Stimulated activated CD4-positive, alpha-beta T cell treated with anti-CD3 and anti-CD28 coated beads, Interleukin-2, amount 100 ng/mL, for 24 hours (primary cell): Measurements from ENCODE around the gene MYBPH.

ENCODE experiments used
- DNase-seq, 2 donors: peaks; one replicate each; pipeline ENCODE4 v3.0.0-alpha.2; 2020

Gene MYBPH

GRCh38 chr1:203165101-203165799, 10.4 kb downstream of the MYBPH start:
- DNase-seq: no peak

DNA sequence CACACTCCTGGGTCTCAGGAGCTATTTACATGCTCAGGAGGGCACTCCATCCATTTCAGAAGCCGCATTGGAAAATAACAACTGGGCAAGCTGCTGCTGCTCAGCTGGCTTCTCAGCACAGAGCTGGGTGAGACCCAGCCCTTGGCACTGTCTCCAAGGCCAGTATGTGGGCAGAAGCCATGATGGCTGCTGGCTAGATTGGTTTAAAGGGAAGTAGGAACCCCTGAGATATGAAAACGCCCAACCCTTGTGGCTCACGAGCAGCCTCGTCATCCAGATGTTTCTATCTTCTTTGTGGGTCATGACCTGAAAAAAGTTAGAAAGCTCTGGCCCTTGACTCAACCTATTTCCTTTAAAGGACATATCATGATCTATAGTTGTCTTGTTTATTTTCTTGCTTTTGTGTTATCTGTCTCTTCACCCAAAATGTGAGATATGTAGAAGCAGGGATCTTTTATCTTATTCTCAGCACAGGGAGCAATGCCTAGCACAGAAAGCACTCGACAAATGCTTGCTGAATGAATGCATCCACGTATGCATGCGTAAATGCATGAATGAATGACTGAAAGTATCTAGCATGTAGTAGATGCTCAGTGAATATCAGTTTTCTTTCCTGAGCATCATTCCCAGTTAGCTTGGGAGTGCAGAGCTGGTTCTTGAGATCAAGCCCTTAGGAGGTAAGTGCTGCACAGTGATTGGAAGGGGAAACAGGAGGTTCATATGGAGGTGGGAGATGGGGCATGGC, 11.6 kb downstream of the MYBPH start:
- no peak for DNase-seq

DNA sequence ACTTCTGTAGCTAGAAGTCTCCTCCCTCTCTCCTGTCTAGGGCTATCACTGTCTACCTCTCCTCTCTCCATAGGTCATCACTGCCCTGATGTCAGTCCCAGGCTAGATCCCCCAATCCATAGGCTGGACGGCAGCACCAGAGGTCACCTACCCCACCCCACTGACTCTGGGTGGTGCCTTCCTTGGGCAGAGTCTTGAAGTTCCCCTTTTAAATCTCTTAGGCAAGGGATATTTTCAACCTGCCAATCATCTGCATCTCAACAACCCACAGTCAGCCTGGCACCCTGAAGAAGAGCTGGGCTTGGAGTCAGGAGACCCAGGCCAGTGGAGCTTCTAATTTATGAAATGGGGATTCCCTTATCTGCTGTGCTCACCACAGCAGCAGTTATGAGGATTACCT, 13.2 kb downstream of the MYBPH start:
- no peak for DNase-seq

DNA sequence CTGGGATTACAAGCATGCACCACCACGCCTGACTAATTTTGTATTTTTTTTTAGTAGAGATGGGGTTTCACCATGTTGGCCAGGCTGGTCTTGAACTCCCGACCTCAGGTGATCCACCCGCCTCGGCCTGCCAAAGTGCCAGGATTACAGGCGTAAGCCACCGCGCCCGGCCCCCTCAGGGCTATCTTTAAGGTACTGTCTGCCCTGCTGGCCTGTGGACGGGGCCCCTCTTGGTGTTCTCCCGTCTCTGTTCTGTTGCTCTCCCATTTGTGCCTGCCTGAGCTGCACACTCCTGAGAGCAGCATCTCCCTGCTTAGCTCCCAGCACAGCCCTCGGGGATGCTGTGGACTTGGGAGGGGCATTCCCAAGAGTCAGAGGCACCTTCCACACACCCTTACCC, 13.9 kb downstream of the MYBPH start:
- DNase-seq: no peak

DNA sequence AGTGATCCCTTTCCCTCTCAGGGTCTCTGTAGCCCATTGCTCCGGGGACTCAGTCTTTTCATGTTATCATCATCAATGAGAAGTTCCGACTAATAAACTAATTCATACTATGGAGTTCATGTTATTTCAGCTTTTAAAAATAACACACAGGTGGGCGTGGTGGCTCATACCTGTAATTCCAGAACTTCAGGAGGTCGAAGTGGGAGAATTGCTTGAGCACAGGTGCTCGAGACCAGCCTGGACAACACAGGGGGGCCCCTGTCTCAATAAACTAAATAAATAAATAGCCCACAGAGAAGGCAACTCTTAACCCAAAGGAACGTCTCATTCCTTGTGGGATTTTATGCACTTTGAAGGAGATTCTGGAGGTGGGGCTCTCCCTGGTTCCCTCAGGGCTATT, 14.5 kb downstream of the MYBPH start:
- no peak for DNase-seq

GRCh38 chr1:203159844-203160243, 15.8 kb downstream of the MYBPH start:
- no peak for DNase-seq

GRCh38 chr1:203158960-203159665, 16.5 kb downstream of the MYBPH start:
- DNase-seq: no peak

DNA sequence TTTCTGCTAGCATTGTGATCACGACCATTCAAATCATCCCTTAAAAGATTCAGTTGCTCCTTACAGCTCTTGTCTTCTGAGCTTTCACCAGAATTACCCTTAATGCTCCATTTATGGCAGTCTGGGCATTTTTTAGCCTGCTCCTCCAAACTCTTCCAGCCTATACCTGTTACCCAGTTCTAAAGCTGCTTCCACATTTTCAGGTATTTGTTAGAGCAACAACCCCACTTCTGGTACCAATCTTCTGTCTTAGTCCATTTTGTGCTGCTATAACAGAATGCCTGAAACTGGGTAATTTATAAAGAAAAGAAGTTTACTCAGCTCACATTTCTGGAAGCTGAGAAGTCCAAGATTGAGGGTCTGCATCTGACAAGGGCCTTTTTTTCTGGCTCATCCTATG, 17.2 kb downstream of the MYBPH start:
- no peak for DNase-seq

- DNase-seq: no peak
These were observed 19.3 kb downstream of the MYBPH start for GRCh38 chr1:203156280-203156679.

DNA sequence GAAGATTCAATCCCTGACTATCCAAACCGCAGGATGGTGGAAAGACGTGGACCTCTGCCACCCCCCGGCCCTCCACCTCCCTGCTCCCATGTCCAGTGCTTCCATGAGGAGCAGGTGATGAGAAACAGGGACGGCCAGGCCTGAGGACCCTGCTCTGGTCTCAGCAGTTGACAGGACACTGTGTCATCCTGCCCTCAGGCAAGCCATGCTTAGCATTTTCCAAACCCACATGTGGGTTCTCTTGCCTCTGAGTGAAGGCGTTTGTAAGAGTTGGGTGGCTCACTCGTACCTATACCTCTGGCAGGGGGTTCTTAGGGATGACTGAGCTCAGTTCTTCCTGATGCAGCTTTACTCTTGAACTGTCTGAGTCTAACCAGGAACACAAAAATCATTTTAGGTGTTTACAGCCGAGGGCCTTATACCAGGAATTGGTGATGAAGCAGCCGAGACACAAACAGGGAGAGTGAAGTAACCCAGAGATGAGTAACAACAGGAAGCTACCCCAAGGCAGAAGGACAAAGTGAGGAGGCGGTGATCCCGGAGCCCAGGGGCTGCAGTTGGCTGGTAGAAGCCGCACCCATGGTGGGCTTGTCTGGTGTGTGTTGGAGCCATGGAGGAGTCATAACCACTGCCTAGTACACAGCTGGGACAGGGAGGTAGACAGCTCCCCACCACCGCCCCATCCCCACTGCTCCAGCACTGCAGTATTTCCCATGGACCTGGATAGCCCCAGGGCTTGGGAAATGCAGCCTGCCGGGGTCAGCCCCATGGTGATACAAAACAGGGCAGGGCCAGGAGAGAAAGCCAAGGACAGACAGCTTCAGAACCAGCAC, 21.4 kb downstream of the MYBPH start:
- DNase-seq: no peak

DNA sequence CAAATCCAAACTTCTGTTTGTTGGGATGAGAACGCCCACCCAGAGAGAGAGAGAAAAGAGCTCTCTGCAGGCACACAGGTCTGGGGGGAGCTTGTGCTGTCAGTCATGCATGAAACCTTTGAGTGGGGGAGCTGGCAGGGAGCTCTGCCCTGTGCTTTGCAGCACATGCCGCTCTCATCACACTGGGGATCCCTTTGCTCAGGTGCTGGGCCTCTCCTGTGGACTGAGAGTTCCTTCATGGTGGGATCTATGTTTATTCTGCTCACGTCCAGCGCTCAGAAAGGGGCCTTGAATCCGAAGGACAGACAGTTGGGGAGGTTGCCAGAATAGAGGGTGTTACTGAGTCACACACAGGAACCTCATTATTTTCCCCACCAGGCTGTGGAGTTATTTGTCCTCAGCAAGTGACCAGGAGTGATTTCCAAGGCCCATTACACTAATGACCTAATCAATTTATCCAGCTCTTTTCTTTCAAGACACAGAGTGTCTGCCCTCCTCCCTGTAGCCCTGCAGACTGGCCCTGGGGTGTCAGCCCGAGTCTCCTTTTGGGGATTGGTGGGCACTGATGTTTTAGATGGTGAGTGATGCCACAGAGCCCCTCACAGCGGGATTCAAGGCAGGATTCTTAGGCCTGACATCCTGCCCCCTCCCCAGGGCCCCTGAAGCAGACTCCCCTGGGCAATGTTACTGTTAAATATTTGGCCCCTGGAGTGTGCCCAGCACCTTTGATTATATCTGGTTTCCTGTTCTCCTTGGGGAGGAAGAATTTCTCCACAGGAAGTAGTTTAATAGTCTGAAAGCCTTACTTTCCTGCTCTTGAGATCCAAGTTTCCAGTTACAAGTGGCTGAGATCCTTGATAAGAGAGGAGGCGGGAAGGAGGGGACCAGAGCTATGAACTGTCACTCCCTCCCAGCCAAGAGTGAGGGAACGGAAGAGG, 22.3 kb downstream of the MYBPH start:
- no peak for DNase-seq

DNA sequence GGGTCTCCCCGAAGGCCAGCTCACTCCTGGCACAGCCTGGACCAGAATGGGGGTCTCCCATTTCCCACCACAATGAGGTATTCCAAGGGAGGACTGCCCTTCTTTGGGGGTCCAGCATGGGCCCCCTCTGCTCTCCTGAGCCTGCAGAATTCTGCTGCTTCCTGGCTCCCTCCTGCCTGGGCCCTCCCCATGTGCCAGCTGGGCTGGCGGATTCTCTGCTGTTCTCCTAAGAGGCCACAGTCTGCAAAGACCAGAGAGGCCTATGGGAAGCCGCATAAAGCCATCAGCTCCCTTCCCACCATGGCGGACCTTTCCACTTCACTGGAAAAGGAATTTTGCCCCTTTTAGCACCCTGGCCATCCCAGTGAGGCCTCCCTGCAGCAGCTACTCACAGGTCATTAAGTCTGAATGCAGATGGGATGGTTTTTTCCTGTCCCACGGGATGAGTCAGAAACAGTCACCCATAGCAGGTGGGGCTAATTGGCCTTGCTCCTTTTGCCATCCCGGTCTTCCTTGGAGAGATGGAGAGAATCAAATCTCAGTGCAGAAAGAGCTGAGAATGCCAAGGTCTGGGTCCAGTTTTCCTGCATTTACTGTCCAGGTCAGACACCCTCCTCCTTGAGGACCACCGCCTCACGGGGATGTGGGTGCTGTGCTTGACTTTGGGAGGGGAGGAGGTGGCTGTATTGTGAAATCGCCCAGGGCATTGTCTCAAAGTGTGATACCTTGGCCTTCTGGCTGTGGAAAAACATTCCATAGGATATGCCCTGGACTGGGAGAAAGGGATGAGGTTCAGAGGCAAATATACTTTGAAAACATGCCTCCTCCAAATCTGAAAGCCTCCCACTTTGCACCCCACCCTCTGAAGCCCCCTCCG, 23.2 kb downstream of the MYBPH start:
- DNase-seq: no peak

GRCh38 chr1:203151362-203152157, 24.1 kb downstream of the MYBPH start:
- no peak for DNase-seq

DNA sequence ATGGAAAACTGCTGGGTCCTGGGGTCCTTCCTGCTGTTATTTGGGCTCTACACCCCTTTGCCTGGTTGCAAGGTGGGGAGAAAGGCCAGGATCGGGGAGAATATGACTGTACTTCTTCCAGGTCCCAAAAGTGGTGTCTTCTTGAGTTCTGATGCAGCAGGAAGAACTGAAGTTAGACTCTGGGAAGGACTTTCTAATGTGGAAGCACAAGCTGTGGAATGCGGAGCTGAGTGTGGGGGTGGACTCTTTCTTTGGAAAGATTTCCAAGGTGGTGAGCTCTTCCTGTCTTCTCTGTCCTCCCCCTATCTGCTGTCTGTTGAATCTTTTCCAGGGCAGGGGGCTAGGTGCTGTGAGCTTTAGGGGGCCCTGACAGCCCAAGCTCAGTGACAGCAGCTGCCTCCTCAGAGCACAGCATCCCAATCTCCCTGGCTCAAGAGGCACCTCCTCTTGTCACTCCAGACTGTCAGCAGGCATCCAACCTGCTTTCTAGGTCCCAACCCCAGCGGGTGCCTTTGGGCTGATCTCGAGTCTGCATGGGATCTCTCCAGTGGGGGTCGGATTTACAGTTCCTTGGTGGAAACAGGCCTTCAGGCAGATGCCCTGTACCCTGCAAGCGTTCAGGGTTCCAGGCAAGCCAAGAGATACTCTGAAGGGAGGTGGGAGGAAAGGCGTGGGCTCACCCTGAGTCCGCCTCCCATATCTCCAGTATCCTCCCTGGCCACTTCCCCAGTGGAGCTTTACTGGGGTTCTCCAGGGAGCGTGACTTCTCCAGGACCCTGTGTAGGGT, 24.9 kb downstream of the MYBPH start:
- DNase-seq: no peak

- DNase-seq: no peak
These were observed 26.3 kb downstream of the MYBPH start for GRCh38 chr1:203149188-203149840.

- DNase-seq: no peak
These were observed 27.0 kb downstream of the MYBPH start for GRCh38 chr1:203148579-203148978.

DNA sequence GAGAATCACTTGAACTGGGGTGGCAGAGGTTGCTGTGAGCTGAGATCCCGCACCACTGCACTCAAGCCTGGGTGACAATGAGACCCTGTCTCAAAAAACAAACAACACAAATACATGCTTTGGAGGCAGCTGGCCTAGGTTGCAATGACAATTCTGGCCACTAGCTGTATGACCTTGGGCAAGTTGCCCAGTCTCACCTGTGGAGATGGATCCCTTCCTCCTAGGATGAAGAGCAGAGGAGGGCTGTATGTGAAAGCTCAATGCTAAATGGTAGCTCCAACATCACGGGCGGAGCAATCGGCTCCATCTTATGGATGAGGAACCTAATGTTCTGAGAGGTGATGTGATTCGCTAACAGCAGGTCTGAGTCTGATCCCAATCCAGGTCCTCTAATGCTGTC, 27.5 kb downstream of the MYBPH start:
- DNase-seq: no peak

DNA sequence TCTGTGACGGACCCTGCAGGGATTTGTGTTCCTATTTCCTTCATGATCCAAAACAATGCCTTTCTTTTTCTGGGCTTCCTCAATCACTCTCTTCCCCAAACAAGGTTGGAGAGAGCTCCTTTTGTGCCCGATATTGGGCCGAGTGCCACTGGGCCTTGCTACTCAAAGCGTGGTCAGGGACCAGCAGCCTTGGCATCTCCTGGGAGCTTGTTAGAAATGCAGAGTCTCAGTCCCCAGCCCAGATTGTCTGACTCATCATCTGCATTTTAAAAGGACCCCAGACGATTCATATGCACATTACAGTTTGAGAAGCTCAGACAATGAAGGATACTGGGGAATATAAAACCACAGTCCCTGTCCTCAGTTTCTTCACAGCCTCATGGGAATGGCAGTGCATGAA, 28.2 kb downstream of the MYBPH start:
- no peak for DNase-seq

DNA sequence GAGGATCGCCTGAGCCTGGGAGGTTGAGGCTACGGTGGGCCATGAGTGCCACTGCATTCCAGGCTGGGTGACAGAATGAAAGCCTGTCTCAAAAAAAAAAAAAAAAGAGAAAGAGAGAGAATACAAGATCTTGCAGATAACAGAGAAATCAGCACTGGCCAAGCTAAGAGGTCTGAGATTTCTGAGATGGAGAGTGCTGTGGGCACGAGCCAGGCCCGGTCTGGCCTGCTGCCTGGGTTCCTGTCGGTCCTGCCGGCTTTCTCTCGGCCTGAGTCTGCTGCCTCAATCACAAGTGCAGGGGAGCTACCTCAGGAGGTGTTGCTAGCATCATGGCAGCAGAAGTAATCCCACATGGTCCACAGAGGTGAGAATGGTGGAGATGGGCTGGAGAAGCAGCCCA, 29.1 kb downstream of the MYBPH start:
- no peak for DNase-seq
